Peyer's patch (tissue), 4 donors: ENCODE results near the gene TMEM242. TPM values are rescaled to one million over a fixed set of nuclear protein-coding genes. Genes with fewer than 3 reads are reported as not detected.
A peak's percentile ranks its signal among the peaks of the same experiment; 100 is the strongest.

Source experiments
- DNase-seq, 3 donors: peaks; one replicate each; pipeline ENCODE4 v3.0.0-alpha.2; 2017 to 2019
- H3K27ac ChIP-seq, 4 donors: fragments of 200-600 bp; sonication (generic); one replicate each; pipeline ENCODE4 v1.5.1; 2016 to 2019
- H3K27me3 ChIP-seq, 2 donors: fragments of 200-600 bp; sonication (generic); one replicate each; pipeline ENCODE4 v1.5.1; 2019
- H3K36me3 ChIP-seq, 3 donors: fragments of 200-600 bp; sonication (generic); one replicate each; pipeline ENCODE4 v1.5.1; 2016 to 2019
- H3K4me1 ChIP-seq, 4 donors: fragments of 200-600 bp; sonication (generic); one replicate each; pipeline ENCODE4 v1.5.1; 2016 to 2019
- H3K4me3 ChIP-seq, 4 donors: fragments of 200-600 bp; sonication (generic); 1 replicate in 3 of 4; 2 replicates in 1 of 4; pipeline ENCODE4 v1.5.1; 2016 to 2019; ENCODE audit warnings: mild to moderate bottlenecking in 1 of 4
- H3K9me3 ChIP-seq, 4 donors: fragments of 200-600 bp; sonication (generic); one replicate each; pipeline ENCODE4 v1.5.1; 2016 to 2019; ENCODE audit warnings: mild to moderate bottlenecking in 1 of 4
- CTCF ChIP-seq, 6 experiments: fragments of 450-650 bp in 4 of 6; fragments of 200-600 bp in 2 of 6; sonication (generic) in 1 of 6; IDR thresholded peaks; one replicate each; pipeline ENCODE4 v1.5.1; 2017 to 2019; ENCODE audit warnings: antibody characterized with exemption in 6 of 6, mild to moderate bottlenecking in 3 of 6, moderate library complexity in 1 of 6
- POLR2A ChIP-seq, 2 donors: fragments of 450-650 bp; IDR thresholded peaks; one replicate each; pipeline ENCODE4 v1.5.1; 2017; ENCODE audit warnings: antibody characterized with exemption in 2 of 2, mild to moderate bottlenecking in 2 of 2, moderate library complexity in 2 of 2
- total RNA-seq, 4 donors: library from RNA; depleted of rRNA; stranded (reverse); fragments of >200 nt; gene quantifications; one replicate each; pipeline ENCODE4 v1.1.0, GENCODE V29; 2016

Gene TMEM242
- total RNA-seq, 4 donors from 2014 or later: 3.3 to 9.4 (median 4.9) TPM

GRCh38 chr6:157329829-157330228, 6.5 kb upstream of the TMEM242 start:
- Histone ChIP-seq H3K4me1 (no peaks in the 10 kb centered on the region), H3K36me3 (no peaks in the 10 kb centered on the region), H3K9me3 (no peaks in the 10 kb centered on the region), H3K27ac (no peak overlapping the region), H3K4me3 (no peak overlapping the region), H3K27me3 (no peaks in the 10 kb centered on the region)
- no peak for TF ChIP-seq CTCF (IDR thresholded peaks at IDR 0.05)
- no peak for TF ChIP-seq POLR2A (IDR thresholded peaks at IDR 0.05)
- no peak for DNase-seq

GRCh38 chr6:157328108-157328692, 4.9 kb upstream of the TMEM242 start:
- H3K27ac ChIP-seq: no peak overlapping the region
- H3K4me1 ChIP-seq: no peaks in the 10 kb centered on the region
- H3K4me3 ChIP-seq: no peak overlapping the region
- no peaks in the 10 kb centered on the region for H3K27me3 ChIP-seq
- H3K36me3 ChIP-seq: no peaks in the 10 kb centered on the region
- TF ChIP-seq POLR2A (IDR thresholded peaks at IDR 0.05) (no peak), CTCF (IDR thresholded peaks at IDR 0.05) (no peak)
- no peak for DNase-seq
- no peaks in the 10 kb centered on the region for H3K9me3 ChIP-seq

- Histone ChIP-seq H3K36me3 (no peaks in the 10 kb centered on the region), H3K4me3 (no peak overlapping the region), H3K27me3 (no peaks in the 10 kb centered on the region), H3K4me1 (peaks cover 0 to 7% (median 0%) of the 10 kb centered on the region in 4 donors), H3K27ac (no peak overlapping the region), H3K9me3 (no peaks in the 10 kb centered on the region)
- TF ChIP-seq POLR2A (IDR thresholded peaks at IDR 0.05): no peak
- no peak for TF ChIP-seq CTCF (IDR thresholded peaks at IDR 0.05)
- DNase-seq: no peak
These were observed 3.7 kb upstream of the TMEM242 start for GRCh38 chr6:157326979-157327378.

GRCh38 chr6:157325069-157325805, 1.9 kb upstream of the TMEM242 start:
- Histone ChIP-seq H3K4me1 (peaks cover 0 to 8% (median 2%) of the 10 kb centered on the region in 4 donors), H3K27me3 (no peaks in the 10 kb centered on the region), H3K27ac (no peak overlapping the region), H3K4me3 (no peak overlapping the region), H3K36me3 (peaks cover 0 to 6% (median 0%) of the 10 kb centered on the region in 3 donors), H3K9me3 (no peaks in the 10 kb centered on the region)
- DNase-seq: no peak
- no peak for TF ChIP-seq CTCF (IDR thresholded peaks at IDR 0.05)
- TF ChIP-seq POLR2A (IDR thresholded peaks at IDR 0.05): no peak

- peaks cover 0 to 6% (median 0%) of the 10 kb centered on the region in 3 donors for H3K36me3 ChIP-seq
- peak overlapping the region; percentile 74 to 92 (median 88) for H3K27ac ChIP-seq
- no peaks in the 10 kb centered on the region for H3K27me3 ChIP-seq
- H3K9me3 ChIP-seq: no peaks in the 10 kb centered on the region
- H3K4me1 ChIP-seq: peaks cover 0 to 8% (median 2%) of the 10 kb centered on the region in 4 donors
- peak overlapping the region; percentile 63 to 83 (median 69) for H3K4me3 ChIP-seq
- peak; percentile 57 to 81 (median 76) for DNase-seq
- TF ChIP-seq POLR2A (IDR thresholded peaks at IDR 0.05): no peak
- no peak for TF ChIP-seq CTCF (IDR thresholded peaks at IDR 0.05)
These were observed 614 bp upstream of the TMEM242 start for GRCh38 chr6:157323966-157324300.
